GM21529 (cell line): ENCODE results near the gene TMEM229B.

ENCODE experiments used
- ATAC-seq: cut with Tn5 transposase; IDR thresholded peaks from one replicate; pipeline ENCODE4 v1.9.1; 2021; ENCODE audit not compliant: unreplicated experiment

Gene TMEM229B

GRCh38 chr14:67515386-67516079 is 27.0 kb upstream of the TMEM229B start:
- no peak for ATAC-seq

- no peak for ATAC-seq
Measured at GRCh38 chr14:67514650-67515385, 26.3 kb upstream of the TMEM229B start.

GRCh38 chr14:67514203-67514607 is 25.7 kb upstream of the TMEM229B start:
- ATAC-seq, result no peak

- ATAC-seq, result no peak
Measured at GRCh38 chr14:67513631-67514108, 25.1 kb upstream of the TMEM229B start.

- ATAC-seq, result no peak
Measured at GRCh38 chr14:67512463-67513310, 24.2 kb upstream of the TMEM229B start.

- ATAC-seq, result no peak
Measured at GRCh38 chr14:67510836-67511235, 22.3 kb upstream of the TMEM229B start.

GRCh38 chr14:67510121-67510520 is 21.6 kb upstream of the TMEM229B start:
- no peak for ATAC-seq

GRCh38 chr14:67508956-67509355 is 20.4 kb upstream of the TMEM229B start:
- ATAC-seq, result no peak

- ATAC-seq, result no peak
Measured at GRCh38 chr14:67505254-67505653, 16.7 kb upstream of the TMEM229B start.

GRCh38 chr14:67503331-67503730 is 14.8 kb upstream of the TMEM229B start:
- ATAC-seq, result no peak

- ATAC-seq, result no peak
Measured at GRCh38 chr14:67502867-67503266, 14.3 kb upstream of the TMEM229B start.

GRCh38 chr14:67501670-67502069 is 13.1 kb upstream of the TMEM229B start:
- no peak for ATAC-seq

- no peak for ATAC-seq
Measured at GRCh38 chr14:67500981-67501380, 12.5 kb upstream of the TMEM229B start.

GRCh38 chr14:67497716-67498115 is 9.2 kb upstream of the TMEM229B start:
- no peak for ATAC-seq

- ATAC-seq, result no peak
Measured at GRCh38 chr14:67497216-67497615, 8.7 kb upstream of the TMEM229B start.

GRCh38 chr14:67495827-67496226 is 7.3 kb upstream of the TMEM229B start:
- no peak for ATAC-seq

- ATAC-seq, result no peak
Measured at GRCh38 chr14:67493092-67493717, 4.7 kb upstream of the TMEM229B start.

- no peak for ATAC-seq
Measured at GRCh38 chr14:67492538-67492937, 4.0 kb upstream of the TMEM229B start.

- ATAC-seq, result no peak
Measured at GRCh38 chr14:67491741-67492507, 3.4 kb upstream of the TMEM229B start.

GRCh38 chr14:67491285-67491684 is 2.8 kb upstream of the TMEM229B start:
- ATAC-seq, result no peak
